HUES6 (cell line): ENCODE data around the gene BANF2.
"Not testable (repeated sequence)": the region's sequence is repeated elsewhere in the genome, so short reads cannot be mapped to it uniquely, and the experiment has no call there.

Experiments
- H3K27ac ChIP-seq: 2 replicates; pipeline ENCODE4 v1.7.0; 2013; ENCODE audit warnings: low read depth, mild to moderate bottlenecking, low read length, inconsistent platforms
- H3K27me3 ChIP-seq: 2 replicates; pipeline ENCODE4 v1.6.1; 2013; ENCODE audit warnings: low read length; ENCODE audit not compliant: control insufficient read depth, insufficient read depth
- H3K36me3 ChIP-seq: 2 replicates; pipeline ENCODE4 v1.6.1; 2013; ENCODE audit warnings: low read length; ENCODE audit not compliant: control insufficient read depth, insufficient read depth
- H3K4me1 ChIP-seq: 2 replicates; pipeline ENCODE4 v1.6.1; 2013; ENCODE audit warnings: low read length; ENCODE audit not compliant: control insufficient read depth, insufficient read depth
- H3K4me3 ChIP-seq: 2 replicates; pipeline ENCODE4 v1.5.1; 2013; ENCODE audit warnings: low read depth, low read length
- H3K9ac ChIP-seq: one replicate; pipeline ENCODE4 v1.6.1; 2013; ENCODE audit warnings: mild to moderate bottlenecking, low read length
- H3K9me3 ChIP-seq: 2 replicates; pipeline ENCODE4 v1.6.1; 2013; ENCODE audit warnings: low read depth, low read length; ENCODE audit not compliant: control insufficient read depth, insufficient read depth

Gene BANF2

GRCh38 chr20:17765017-17765416 lies 65.3 kb downstream of the BANF2 start:
- Histone ChIP-seq H3K36me3 (no peaks in the 10 kb centered on the region), H3K4me1 (peaks cover 12% of the 10 kb centered on the region), H3K4me3 (no peak overlapping the region), H3K27ac (no peak overlapping the region), H3K9me3 (no peaks in the 10 kb centered on the region; the same call in 1 of the 2 replicates), H3K9ac (no peak overlapping the region), H3K27me3 (no peaks in the 10 kb centered on the region)

GRCh38 chr20:17765584-17765983 lies 65.8 kb downstream of the BANF2 start:
- H3K27ac ChIP-seq: no peak overlapping the region

GRCh38 chr20:17766226-17766625 lies 66.5 kb downstream of the BANF2 start:
- Histone ChIP-seq H3K27me3 (no peaks in the 10 kb centered on the region), H3K27ac (no peak overlapping the region), H3K9ac (no peak overlapping the region), H3K4me1 (peaks cover 13% of the 10 kb centered on the region), H3K36me3 (no peaks in the 10 kb centered on the region), H3K4me3 (no peak overlapping the region), H3K9me3 (no peaks in the 10 kb centered on the region)

More at GRCh38 chr20:17765584-17765983, 65.8 kb downstream of the BANF2 start:
- H3K27me3 ChIP-seq: no peaks in the 10 kb centered on the region
- no peaks in the 10 kb centered on the region for H3K9me3 ChIP-seq
- H3K36me3 ChIP-seq: no peaks in the 10 kb centered on the region
- peaks cover 12% of the 10 kb centered on the region for H3K4me1 ChIP-seq
- no peak overlapping the region for H3K9ac ChIP-seq
- H3K4me3 ChIP-seq: no peak overlapping the region

GRCh38 chr20:17767624-17768023 lies 67.9 kb downstream of the BANF2 start:
- no peak overlapping the region for H3K9ac ChIP-seq
- no peak overlapping the region for H3K4me3 ChIP-seq
- no peak overlapping the region for H3K27ac ChIP-seq
- H3K36me3 ChIP-seq: no peaks in the 10 kb centered on the region
- peaks cover 15% of the 10 kb centered on the region for H3K4me1 ChIP-seq
- no peaks in the 10 kb centered on the region for H3K27me3 ChIP-seq
- no peaks in the 10 kb centered on the region for H3K9me3 ChIP-seq

GRCh38 chr20:17768271-17768670 lies 68.5 kb downstream of the BANF2 start:
- Histone ChIP-seq H3K9me3 (no peaks in the 10 kb centered on the region), H3K27ac (no peak overlapping the region), H3K4me3 (no peak overlapping the region), H3K4me1 (peaks cover 9% of the 10 kb centered on the region), H3K27me3 (no peaks in the 10 kb centered on the region), H3K36me3 (no peaks in the 10 kb centered on the region), H3K9ac (no peak overlapping the region)

GRCh38 chr20:17769716-17770115 lies 70.0 kb downstream of the BANF2 start:
- H3K27me3 ChIP-seq, H3K4me1 ChIP-seq, H3K36me3 ChIP-seq, H3K9ac ChIP-seq, H3K4me3 ChIP-seq, H3K27ac ChIP-seq, H3K9me3 ChIP-seq: not testable (repeated sequence)

GRCh38 chr20:17771206-17772004 lies 71.6 kb downstream of the BANF2 start:
- no peaks in the 10 kb centered on the region for H3K27me3 ChIP-seq
- H3K9me3 ChIP-seq: 0 out of 2 replicates have a peak, but pooled peaks cover 5% of the 10 kb centered on the region
- no peaks in the 10 kb centered on the region for H3K36me3 ChIP-seq
- H3K4me1 ChIP-seq: peaks cover 6% of the 10 kb centered on the region; the same call in 1 of the 2 replicates
- no peak overlapping the region for H3K27ac ChIP-seq
- no peak overlapping the region for H3K9ac ChIP-seq
- no peak overlapping the region for H3K4me3 ChIP-seq

- Histone ChIP-seq H3K4me3 (no peak overlapping the region), H3K9ac (no peak overlapping the region), H3K4me1 (peaks cover 6% of the 10 kb centered on the region; the same call in 1 of the 2 replicates), H3K9me3 (peaks cover 5% of the 10 kb centered on the region; the same call in 1 of the 2 replicates), H3K36me3 (no peaks in the 10 kb centered on the region), H3K27me3 (no peaks in the 10 kb centered on the region), H3K27ac (no peak overlapping the region)
Measured at GRCh38 chr20:17772005-17772343, 72.2 kb downstream of the BANF2 start.

- no peak overlapping the region for H3K27ac ChIP-seq
- no peaks in the 10 kb centered on the region for H3K36me3 ChIP-seq
- H3K9me3 ChIP-seq: peaks cover 20% of the 10 kb centered on the region
- H3K27me3 ChIP-seq: no peaks in the 10 kb centered on the region
- no peak overlapping the region for H3K9ac ChIP-seq
- H3K4me1 ChIP-seq: peaks cover 6% of the 10 kb centered on the region; the same call in 1 of the 2 replicates
- no peak overlapping the region for H3K4me3 ChIP-seq
Measured at GRCh38 chr20:17773619-17774018, 73.9 kb downstream of the BANF2 start.

- H3K36me3 ChIP-seq: no peaks in the 10 kb centered on the region
- peaks cover 6% of the 10 kb centered on the region; the same call in 1 of the 2 replicates for H3K4me1 ChIP-seq
- H3K4me3 ChIP-seq: no peak overlapping the region
Measured at GRCh38 chr20:17775600-17775999, 75.8 kb downstream of the BANF2 start.

GRCh38 chr20:17776551-17776950 lies 76.8 kb downstream of the BANF2 start:
- Histone ChIP-seq H3K9me3 (peaks cover 26% of the 10 kb centered on the region), H3K9ac (no peak overlapping the region), H3K36me3 (no peaks in the 10 kb centered on the region), H3K4me3 (no peak overlapping the region), H3K27me3 (no peaks in the 10 kb centered on the region), H3K4me1 (peaks cover 1% of the 10 kb centered on the region; the same call in 1 of the 2 replicates), H3K27ac (no peak overlapping the region)

More at GRCh38 chr20:17775600-17775999, 75.8 kb downstream of the BANF2 start:
- Histone ChIP-seq H3K27me3 (no peaks in the 10 kb centered on the region), H3K9ac (no peak overlapping the region), H3K27ac (no peak overlapping the region), H3K9me3 (peaks cover 26% of the 10 kb centered on the region)
